ENCODE results near the gene USP48.
A peak's percentile ranks its signal among the peaks of the same experiment; 100 is the strongest.

Gene USP48

DNA sequence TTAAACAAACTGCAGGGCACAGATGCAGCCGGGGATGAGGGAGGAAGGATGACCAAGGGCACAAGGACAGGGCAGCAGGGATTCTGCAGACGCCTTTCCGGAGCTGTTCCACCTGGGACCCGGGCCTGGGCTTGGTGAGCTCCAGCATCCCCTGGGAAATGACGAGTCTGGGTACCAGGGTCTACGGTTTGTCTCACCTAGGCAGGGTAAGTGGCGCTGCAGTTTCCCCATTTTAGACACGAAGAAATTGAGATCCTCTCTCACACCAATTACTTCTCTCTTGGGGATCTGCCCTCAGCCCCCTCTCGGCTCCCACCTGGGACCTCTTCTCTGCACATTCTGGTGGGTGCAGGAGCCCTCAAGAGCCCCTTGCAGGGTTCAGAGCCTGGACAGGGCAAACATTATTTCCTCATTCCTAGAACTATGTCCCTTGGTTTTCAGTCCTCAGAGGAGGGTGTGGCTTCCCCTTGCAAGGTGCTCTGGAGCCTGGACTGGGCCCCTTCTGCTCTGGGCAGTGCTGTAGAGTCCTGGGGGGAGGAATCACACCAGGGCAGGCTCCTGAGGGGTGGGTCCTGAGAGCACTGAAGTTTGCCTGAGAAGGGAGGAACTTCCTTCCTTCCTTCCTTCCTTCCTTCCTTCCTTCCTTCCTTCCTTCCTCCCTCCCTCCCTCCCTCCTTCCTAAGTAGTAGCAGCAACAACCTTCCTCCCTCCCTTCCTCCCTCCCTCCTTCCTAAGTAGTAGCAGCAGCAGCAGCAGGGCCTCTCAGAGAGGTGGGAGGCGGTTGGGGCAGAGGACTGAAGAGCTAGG lies 129.8 kb downstream of the USP48 start:
- DNase-seq (ENCODE audit: low spot score), result no peak

DNA sequence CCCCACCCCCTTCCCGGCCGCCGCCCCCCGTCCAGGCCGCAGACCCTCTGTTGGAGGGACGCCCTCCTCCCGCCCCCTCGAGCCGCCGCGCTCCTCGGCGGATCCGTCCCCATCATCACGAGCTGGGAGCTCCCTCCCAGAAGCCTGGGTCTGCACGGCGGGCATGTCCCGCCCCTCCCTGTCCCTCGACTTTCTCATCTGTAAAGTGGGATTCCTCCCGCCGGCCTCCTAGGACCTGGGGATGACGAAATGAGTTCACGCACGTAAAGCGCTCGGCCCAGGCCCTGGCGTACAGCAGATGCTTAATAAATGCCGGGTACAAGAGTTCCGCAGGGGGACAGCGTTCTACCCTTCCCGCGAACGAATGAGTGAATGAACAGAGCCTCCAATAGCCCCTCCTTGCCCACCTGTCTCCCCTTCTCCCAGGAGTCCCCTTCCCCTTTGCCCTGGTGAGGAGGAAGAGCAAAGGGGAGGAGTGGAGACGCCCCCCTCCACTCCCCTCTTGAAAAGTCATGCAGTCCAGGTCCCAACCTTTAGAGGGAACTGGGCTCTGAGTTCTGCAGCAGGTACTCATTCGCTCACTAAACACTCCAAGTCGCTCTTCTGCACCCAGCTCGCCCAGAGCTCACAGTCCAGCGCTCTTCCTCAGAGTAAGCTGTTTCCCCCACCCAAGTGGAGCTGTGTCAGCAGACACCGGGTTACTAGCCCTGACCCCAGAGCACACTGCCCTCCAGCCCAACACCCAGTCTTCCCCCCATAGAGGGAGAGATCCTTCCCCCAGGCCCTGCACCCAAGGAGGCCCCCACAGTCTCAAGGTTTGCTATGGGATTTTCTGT lies 130.6 kb downstream of the USP48 start:
- peak; percentile 63 for DNase-seq (ENCODE audit: low spot score)

DNA sequence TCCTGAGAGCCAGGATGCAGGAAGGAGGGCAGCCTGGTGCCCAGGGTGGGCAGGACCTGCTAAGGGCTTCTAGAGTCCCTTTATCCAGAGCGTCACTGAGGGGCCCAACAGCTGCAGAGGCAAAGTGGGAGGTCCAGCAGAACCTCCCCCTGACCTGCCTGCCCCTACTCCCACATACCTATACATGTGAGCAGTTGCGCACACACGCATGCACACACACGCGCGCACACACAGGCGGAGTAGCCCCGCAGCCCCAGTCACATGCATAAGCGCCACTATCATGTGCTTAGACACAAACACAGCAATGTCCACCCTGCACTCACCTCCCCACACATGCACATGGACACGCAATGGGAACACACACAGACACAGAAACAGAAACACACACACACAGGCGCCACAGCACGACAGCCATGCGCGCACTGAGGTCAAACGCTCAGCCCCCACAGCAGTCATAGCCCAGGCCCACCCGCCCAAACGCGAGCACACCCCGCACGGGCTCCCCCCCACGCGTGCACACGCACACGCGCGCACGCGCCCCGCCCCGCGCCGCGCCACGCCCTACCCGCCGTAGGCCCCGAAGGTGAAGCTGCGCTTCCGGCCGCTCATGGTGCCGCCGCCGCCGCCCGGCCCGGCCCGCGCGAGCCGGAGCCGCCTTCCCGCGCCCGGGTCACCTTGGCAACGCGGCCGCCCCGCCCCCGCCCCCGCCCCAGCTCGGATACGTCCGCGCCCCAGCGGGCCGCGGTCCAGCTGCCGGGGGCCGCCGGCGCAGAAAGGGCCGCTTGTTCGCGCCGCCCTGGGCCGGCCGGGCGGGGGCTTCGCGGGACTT lies 131.5 kb downstream of the USP48 start:
- peak; percentile 78 for DNase-seq (ENCODE audit: low spot score)

DNA sequence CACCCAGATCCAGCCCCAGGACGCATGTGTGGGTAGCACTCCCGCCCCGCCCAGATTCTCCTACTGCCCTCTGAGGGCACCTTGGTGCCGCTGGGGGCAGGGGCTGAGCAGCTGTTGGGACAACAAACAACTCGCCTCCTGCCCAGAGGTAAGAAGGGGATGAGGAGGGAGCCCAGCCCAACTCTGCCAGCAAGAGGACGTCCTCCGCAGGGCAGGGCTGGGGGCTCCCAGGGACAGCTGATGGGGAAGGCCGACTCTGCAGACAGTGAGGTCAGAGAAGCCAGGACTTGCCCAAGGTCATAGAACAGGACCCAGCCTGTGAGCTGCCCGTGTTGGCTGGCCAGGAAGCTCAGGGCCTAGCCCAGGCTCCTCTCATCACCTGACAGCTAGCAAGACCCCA lies 132.5 kb downstream of the USP48 start:
- DNase-seq (ENCODE audit: low spot score), result no peak

DNA sequence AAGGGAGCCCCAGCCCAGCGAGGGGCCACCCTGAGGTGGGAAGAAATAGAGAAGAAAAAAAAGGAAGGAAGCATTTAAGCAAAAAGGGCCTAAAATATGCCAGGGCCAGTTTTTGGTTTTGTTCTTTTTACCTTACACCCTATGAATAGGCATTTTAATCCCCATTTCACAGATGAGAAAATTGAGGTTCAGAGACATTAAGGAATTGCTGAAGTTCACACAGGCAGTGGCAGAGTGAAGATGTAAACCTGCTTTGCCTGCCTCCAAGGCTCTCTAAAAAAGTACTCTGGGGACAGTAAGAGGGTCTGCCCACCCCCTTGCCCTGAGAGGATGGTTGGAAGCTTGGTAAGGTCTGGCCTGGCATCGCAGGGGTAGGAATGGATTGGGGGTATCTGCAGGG lies 133.6 kb downstream of the USP48 start:
- no peak for DNase-seq (ENCODE audit: low spot score)

DNA sequence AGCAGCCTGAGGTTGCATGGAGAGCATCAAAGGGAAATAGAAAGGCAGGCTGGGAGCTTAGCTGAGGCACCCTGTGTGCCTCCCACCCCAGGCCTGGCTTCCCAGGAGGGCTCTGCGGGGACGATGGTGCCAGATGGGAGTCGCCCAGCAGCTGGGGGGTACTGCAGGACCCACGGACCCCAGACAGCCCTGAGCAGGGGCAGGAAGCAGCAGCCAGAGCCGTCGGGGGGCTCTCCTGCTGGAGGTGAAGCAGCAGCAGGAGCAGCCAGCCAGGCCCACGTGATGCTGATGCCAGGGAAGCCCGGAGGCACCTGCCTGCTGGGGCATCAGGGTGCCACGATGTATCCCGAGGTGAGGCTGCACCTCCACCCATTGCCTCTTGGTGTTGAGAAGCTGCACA lies 134.2 kb downstream of the USP48 start:
- no peak for DNase-seq (ENCODE audit: low spot score)

DNA sequence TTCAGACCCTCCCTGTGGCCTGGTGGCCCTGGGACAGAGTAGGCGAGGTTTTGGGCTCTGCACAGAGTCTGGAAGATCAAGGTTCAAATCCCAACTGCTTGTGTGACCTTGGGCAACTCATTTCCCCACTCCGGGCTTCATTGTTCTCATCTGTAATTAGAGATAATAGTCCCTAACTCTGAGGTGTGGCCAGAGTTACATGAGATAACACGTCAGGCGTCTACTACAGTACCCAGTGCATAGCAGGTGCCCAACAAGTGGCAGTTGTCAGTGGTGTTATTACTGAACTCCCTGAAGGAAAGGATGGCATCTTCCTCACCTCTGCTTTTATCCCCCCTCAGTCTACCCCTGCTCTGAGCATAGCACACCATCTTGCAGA lies 134.6 kb downstream of the USP48 start:
- no peak for DNase-seq (ENCODE audit: low spot score)

DNA sequence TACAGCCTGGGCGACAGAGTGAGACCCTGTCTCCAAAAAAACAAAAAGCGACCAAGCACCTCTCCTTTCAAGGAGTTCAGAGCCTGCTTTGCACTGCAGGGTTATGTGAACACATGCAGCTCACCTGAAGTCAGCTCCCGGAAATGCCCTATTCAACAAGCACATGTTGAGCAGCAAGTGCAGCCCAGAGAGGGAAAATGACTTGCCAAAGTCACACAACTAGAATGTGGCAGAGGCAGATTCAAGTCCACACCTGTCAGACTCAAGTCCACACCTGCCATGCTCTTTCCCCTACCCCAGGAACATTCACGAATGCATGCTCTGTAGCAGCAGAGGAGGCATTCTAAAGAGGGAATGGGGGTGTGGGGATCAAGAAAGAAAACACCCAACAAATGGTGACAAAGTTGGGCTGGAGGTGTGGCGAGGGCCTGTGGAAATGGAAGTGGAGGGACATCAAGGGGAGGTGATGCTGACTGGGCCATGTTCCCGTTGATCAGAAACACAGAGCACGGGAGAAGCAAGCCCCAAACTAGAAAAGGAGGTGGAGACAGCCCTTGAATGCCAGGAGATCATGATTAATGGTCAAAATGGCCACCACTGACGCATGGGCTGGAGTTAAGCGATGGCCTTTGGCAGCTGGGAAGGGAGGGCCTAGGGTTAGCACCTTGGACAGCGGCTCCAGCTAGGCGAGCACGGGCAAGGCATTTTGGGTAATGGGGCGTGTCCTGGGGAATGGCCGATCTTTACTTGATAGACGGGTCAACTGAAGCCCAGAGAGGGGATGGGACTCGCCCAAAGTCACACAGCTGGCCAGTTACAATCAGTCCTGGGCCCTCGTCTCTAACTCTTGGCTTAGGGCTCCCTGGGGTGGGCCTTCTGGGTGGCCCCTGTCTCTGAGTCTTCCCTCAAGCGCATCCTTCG lies 135.3 kb downstream of the USP48 start:
- no peak for DNase-seq (ENCODE audit: low spot score)

DNA sequence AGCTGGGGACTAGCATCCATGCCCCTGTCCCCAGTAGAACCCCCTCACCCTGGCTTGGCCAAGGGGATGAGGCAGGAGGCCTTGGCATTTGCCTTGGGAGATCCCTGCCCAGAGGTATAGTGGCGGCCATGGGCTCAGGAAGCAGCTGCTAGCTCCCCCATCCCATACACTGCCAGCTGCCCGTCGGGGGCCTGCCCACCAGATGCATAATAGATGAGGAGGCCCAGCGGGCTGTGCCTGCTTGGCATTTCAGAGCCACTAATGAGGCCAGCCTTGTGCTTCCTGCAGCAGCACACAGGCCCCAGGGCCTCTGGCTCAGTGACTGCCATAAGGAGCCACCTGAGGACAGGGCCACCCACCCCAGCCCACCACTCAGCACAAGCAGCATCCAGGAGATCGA lies 137.4 kb downstream of the USP48 start:
- no peak for DNase-seq (ENCODE audit: low spot score)

DNA sequence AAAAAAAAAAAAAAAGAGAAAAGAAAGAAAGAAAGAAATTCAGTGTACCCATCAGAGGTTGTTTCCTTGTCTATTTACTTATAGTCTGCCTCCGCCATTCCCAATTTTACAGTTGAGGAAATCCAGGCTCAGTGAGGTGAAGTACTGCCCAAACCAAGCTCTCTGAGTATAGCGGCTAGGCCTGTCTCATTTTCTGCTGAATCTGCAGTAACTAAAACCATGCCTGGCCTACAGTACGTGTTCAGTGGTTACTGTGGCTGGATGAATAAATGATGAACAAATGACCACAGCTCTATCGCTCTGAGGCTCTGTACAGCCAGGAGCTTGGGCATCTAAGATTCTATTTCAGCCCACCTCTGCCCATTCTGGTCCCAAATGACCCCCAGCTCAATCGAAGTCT lies 138.0 kb downstream of the USP48 start:
- DNase-seq (ENCODE audit: low spot score), result no peak

DNA sequence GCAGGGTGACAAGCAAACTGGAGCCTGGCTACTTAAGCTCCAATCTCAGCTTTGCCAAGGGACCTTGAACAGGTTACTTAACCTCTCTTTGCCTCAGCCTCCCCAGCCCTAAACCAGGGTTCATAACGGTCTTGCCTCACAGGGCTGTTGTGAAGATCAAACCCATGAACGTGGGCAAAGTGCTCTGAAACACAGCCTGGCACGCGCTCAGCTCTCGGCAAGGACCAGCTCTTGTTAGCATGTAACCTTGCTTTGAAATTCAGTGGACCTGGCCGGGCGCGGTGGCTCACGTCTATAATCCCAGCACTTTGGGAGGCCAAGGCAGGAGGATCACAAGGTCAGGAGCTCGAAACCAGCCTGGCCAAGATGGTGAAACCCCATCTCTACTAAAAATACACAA lies 138.6 kb downstream of the USP48 start:
- DNase-seq (ENCODE audit: low spot score), result no peak

DNA sequence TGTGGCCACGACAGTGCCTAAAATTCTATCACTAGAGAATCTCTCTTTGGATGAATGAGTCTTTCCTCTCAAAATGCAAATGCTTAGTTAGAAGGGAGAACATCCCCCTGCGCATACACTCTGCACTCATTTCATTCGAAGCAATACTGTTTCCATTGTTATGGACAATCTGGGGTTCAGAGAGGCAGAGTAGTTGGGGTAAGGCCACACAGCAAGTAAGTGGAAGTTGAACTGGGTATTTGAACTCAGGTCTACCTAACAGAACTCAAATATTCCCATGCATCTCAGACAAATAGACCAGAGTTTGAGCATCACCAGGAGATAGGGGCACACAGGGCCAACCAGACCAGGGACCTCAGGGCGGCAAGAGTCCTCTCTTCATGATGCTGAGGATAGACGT lies 139.3 kb downstream of the USP48 start:
- DNase-seq (ENCODE audit: low spot score), result no peak

DNA sequence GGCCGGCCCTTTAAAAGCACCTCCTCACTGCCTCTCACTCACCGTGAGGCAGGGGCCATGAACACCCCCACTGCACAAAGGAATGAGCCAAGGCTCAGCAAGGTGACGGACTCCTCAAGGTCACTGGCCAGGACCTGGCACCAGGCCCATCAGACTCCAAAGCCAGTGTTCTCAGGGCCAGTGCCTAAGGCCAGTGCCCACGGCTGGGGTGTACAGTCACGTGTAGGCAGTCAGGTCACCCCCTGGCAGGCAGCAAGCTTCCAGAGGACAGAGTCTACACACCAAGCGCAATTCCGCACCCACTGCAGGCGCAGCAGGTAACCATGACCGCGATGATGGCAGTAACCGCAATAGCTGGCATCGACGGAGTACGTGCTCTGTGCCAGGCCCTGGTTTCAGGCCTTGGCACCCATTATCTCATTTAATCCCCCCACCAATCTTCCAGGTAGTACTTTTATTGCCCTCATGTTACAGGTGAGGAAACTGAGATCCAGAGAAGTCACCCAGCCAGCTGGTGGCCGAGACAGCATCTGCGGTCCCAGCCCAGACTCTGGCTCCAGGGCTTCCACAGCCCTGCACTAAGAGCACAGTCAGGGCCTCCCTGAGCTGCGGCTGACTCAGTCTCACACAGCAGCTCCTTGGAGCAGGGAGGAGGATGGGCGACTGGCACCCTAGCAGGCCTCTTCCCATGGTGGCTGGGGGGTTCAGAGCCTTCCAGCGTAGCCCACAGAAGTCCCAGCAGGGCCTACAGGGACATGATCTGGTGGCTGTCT lies 140.8 kb downstream of the USP48 start:
- DNase-seq (ENCODE audit: low spot score), result no peak

DNA sequence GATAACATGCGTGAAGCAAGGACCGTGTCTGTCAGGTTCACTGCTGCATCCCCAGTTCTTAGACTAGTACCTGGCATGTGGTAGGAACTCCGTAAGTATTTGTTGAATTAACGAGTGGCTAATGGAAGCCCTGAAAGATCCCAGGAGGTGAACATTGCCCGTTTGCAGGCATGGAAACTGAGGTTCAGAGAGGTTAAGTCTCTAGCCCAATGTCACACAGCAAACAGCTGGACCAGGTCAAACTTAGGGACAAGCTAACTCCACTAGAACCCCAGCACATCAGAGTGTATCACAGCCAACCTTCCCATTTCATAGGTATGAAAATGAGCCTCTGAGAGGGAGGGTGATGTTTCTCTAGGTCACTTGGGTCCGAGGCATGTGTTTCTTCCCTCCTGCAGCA lies 141.4 kb downstream of the USP48 start:
- DNase-seq (ENCODE audit: low spot score), result no peak

DNA sequence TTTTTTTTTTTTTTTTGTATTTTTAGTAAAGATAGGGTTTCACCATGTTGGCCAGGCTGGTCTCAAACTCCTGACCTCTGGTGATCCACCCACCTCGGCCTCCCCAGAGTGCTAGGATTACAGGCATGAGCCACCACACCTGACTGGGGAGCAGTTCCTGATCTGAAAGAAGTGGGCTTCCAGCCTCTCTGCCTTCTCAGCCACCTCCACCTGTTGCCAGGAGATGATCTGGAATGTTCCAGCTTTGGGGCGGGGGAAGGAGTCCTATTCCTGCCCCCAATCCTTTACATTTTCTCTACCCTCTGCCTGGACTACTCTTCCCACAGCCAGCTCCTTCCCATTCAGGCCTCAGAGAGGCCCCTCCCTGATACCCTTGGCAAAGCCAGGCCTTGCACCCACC lies 141.9 kb downstream of the USP48 start:
- no peak for DNase-seq (ENCODE audit: low spot score)

DNA sequence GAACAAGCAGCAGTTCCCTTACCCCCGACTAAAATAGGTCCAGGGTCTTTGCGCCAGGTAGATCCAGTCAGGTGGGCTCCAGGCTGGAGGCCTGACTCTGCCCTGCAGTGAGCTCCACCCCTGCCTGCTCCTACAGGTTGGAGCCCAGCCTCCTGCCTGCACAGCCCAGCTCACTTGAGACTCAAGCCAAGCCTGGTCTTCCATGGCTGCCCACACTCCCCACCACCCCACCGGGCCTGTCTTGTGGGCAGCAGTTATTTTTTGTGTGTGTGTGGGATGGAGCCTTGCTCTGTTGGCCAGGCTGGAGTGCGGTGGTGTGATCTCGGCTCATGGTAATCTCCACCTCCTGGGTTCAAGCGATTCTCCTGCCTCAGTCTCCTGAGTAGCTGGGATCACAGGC lies 142.3 kb downstream of the USP48 start:
- no peak for DNase-seq (ENCODE audit: low spot score)

DNA sequence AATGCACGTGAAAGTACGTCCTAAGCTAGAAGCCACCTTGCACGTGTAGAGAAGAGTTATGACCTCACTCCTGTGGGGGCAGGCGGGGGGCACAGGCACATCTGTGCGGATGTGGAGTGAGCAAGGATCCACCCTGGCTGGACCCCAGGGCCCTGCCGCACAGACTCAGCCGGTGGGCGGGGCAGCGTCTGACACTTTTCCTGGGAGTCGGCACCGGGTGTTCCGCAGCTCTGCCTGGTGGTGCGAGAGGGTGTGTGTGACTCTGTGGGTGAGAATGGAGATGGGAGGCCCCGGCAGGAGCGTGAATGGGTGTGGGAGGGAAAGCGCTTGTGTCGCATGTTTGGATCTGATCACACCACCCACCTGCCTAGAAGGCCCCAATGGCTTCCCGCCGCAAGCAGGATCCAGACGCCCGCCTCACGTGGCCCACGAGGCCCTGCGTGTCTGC lies 143.3 kb downstream of the USP48 start:
- no peak for DNase-seq (ENCODE audit: low spot score)

DNA sequence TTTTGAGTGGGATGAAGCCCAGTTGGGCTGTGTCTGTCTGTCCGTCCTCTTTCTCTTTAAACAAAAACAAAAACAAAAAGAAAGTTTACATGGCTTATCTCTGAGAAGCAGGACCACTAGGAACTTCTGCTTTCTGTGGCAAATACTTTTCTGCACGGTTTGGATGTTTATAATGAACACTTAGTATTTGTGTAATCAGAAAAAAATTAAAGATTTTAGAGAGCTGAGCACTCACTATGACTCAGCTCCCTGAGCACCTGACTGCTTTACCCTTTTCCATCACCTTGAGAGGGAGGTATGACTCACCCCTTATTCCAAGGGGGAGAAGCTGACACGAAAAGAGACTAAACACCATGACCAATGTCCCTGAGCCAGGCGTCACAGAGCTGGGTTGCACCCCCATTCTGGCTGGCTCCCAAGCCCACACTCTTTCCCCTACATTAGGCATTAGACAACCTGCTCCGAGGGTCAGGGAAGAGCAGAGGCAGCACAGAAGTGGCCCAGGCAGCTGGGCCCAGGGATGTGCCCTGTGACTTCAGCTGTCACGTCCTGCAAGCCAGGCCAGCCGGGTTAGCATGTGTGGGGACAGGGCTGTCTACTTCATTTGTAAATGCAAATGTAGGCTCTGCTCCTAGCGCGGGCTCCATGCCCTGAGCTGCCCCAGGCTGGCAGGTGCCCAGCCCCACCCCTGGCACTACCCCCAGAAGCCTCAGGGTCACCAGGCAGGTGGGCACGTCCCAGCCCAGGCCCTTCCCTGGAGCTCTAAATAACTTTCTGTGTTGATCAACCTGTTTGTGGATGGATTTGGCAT lies 144.2 kb downstream of the USP48 start:
- no peak for DNase-seq (ENCODE audit: low spot score)

DNA sequence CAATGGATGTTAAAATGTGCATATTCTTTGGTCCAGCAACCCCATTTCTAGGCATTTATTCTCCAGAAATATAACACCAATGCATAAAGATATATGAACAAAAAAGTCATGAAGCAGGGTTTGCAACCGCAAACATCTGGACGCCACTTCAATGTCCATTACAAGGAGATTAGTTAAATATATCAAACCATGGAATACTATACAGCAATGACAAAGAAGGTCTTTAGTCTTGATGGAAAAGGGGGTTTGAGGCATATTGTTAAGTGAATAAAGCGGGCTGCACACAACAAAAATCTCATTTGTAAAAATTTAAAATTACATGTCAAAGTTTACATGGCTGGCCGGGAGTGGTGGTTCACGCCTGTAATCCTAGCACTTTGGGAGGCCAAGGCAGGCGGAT lies 145.4 kb downstream of the USP48 start:
- no peak for DNase-seq (ENCODE audit: low spot score)

DNA sequence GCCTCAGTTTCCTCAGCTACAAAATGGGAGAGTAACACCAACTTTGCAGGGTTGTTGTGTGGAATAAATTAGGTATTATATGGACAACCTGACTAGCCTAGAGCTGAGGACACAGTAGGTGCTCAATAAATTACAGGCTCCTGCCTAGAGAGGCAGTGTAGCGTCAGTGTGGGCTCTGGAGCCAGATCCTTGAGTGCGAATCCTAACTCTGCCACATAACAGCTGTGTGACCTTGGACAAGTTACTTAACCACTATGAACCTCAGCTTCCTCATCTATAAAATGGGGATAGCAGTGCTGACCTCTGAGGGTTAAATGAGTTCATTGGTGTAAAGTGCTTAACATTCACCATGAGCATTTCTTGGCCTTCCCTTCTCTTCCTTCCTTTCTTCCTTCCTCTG lies 146.9 kb downstream of the USP48 start:
- DNase-seq (ENCODE audit: low spot score), result no peak

Data from globus pallidus (tissue), 1 donor.